Measurements from ENCODE around the gene CYTH1. TPM values are rescaled to one million over a fixed set of nuclear protein-coding genes. Genes with fewer than 3 reads are reported as not detected.

CYTH1 gene
- polyA plus RNA-seq, 1 of the 3 experiments (the other 2 are of a cell fraction): 23.8 TPM

DNA sequence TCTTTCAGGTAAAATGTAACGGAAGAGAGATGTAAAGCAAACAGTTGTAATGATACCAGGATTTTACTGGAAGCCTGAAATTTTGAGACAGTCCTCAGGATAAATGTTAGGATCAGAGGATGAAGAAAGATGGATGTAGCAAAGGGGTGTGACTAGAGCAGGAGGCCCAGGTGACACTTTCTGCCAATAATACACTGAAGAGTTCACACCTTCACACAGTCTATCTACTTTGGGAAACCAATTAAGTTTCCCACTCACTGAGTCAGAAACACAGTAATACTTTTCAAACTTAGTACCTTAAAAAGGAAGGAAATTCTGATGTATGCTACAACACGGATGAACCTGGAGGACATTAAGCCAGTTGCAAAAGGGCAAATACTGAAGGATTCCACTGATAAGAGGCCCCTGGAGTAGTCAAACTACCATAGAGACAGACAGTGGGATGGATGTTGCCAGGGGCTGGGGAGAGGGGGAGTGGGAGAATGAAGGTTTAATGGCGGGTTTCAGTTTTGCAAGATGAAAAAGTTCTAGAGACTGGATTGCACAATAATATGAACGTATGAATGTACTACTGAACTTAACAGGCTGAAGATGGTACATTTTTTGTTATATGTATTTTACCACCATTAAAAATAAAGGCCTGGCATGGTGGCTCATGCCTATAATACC lies 62.3 kb downstream of the CYTH1 start:
- H3K27ac ChIP-seq (ENCODE audit: low read depth in 2 of 2, low read length in 1 of 2): peak overlapping the region in 1 of 2 experiments; percentile 98; a peak in 1 of 4 replicates
- H3K4me2 ChIP-seq: no peak overlapping the region
- no peak for TF ChIP-seq RCOR1 (IDR thresholded peaks at IDR 0.05; ENCODE audit: low read length)
- no peak for TF ChIP-seq TEAD4 (IDR thresholded peaks at IDR 0.05; ENCODE audit: borderline replicate concordance, insufficient read depth)
- TF ChIP-seq, protein P1, sequence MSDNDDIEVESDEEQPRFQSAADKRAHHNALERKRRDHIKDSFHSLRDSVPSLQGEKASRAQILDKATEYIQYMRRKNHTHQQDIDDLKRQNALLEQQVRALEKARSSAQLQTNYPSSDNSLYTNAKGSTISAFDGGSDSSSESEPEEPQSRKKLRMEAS (IDR thresholded peaks at IDR 0.05; ENCODE audit: low read depth): no peak
- no peak for TF ChIP-seq MEF2A (IDR thresholded peaks at IDR 0.05; ENCODE audit: borderline replicate concordance, low read depth)
- TF ChIP-seq FOXM1 (IDR thresholded peaks at IDR 0.05; ENCODE audit: low read depth): no peak
- TF ChIP-seq RAD21 (IDR thresholded peaks at IDR 0.05; ENCODE audit: low read length): no peak
- TF ChIP-seq CHD2 (IDR thresholded peaks at IDR 0.05; ENCODE audit: low read length, partially characterized antibody): no peak
- TF ChIP-seq, protein P2, sequence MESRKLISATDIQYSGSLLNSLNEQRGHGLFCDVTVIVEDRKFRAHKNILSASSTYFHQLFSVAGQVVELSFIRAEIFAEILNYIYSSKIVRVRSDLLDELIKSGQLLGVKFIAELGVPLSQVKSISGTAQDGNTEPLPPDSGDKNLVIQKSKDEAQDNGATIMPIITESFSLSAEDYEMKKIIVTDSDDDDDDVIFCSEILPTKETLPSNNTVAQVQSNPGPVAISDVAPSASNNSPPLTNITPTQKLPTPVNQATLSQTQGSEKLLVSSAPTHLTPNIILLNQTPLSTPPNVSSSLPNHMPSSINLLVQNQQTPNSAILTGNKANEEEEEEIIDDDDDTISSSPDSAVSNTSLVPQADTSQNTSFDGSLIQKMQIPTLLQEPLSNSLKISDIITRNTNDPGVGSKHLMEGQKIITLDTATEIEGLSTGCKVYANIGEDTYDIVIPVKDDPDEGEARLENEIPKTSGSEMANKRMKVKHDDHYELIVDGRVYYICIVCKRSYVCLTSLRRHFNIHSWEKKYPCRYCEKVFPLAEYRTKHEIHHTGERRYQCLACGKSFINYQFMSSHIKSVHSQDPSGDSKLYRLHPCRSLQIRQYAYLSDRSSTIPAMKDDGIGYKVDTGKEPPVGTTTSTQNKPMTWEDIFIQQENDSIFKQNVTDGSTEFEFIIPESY (IDR thresholded peaks at IDR 0.05; ENCODE audit: borderline replicate concordance, low read depth): no peak
- no peak for TF ChIP-seq FOXJ3 (CRISPR knock-in tag; IDR thresholded peaks at IDR 0.05)
- H2AFZ ChIP-seq (ENCODE audit: low read depth): no peak overlapping the region
- ChIA-PET POLR2A (no interaction called here), CTCF (interaction anchor here (0.9 to 6.5 kb wide), 4 partner anchors 10 to 298 kb away, joined by 3 to 87 read pairs (median 32); no protein-coding TSS in a partner anchor)
- H3K4me1 ChIP-seq (ENCODE audit: control insufficient read depth in 1 of 2, insufficient read depth in 2 of 2, low read depth in 1 of 2, low read length in 1 of 2): peaks cover 53 to 78% of the 10 kb centered on the region in 2 experiments
- no peaks in the 10 kb centered on the region for H3K9me3 ChIP-seq
- H3F3A ChIP-seq (replicated peaks; ENCODE audit: insufficient read depth): no peaks in the 10 kb centered on the region
- H3K4me3 ChIP-seq (ENCODE audit: low read depth in 2 of 2, low read length in 1 of 2): no peak overlapping the region
- H3K9ac ChIP-seq: no peak overlapping the region
- H4K20me1 ChIP-seq (ENCODE audit: insufficient read depth): peaks cover 25% of the 10 kb centered on the region
- H3K36me3 ChIP-seq (replicated peaks in 1 of 2; ENCODE audit: control insufficient read depth in 1 of 2, insufficient read depth in 2 of 2, low read length in 1 of 2): no peaks in the 10 kb centered on the region
- H3K27me3 ChIP-seq (ENCODE audit: insufficient read depth): no peaks in the 10 kb centered on the region
- peaks cover 79% of the 10 kb centered on the region for H3K79me2 ChIP-seq (ENCODE audit: insufficient read depth)
- H3K9me2 ChIP-seq: no peaks in the 10 kb centered on the region
- DNase-seq: no peak
- WGBS (ENCODE audit: low lambda C conversion rate): 90% methylated on average over 4 of the region's 4 CpGs

DNA sequence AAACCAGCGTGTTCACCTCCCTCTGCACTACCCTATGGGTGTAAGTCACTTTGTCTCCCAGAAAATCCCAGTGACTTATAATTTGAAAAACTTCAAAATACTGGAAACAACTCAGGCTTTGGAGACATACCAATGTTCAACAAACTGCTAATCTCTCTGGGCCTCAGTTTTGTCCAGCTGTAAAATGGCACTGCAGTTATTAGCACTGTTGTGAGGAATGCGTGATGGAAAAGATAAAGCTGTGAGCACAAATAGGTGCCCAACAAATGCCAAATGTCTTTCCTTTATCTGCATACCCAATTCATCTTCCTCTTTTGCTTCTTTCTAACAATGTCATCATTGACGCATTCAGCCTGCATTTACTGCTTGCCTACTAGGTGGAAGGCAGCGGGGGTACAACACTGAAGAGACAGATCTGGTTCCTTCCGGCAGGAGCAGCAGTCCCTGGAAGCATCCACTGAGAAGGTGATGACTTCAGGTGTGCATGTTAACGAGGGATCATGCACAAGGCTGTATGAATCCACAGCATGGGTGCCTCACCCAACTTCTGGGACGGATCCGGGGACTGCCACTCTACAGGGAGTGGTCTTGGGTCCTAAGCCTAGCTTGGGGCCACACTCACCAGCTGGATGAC lies 63.4 kb downstream of the CYTH1 start:
- H4K20me1 ChIP-seq (ENCODE audit: insufficient read depth): peaks cover 20% of the 10 kb centered on the region
- ChIA-PET POLR2A (interaction anchor here (1.1 to 2.3 kb wide), 2 partner anchors 14 to 16 kb away, joined by 3 to 13 read pairs; no protein-coding TSS in a partner anchor), CTCF (interaction anchor here (0.9 to 4.5 kb wide), 6 partner anchors 10 to 358 kb away, joined by 3 to 61 read pairs (median 4); no protein-coding TSS in a partner anchor)
- peaks cover 43 to 73% of the 10 kb centered on the region in 2 experiments for H3K4me1 ChIP-seq (ENCODE audit: control insufficient read depth in 1 of 2, insufficient read depth in 2 of 2, low read depth in 1 of 2, low read length in 1 of 2)
- H3K27me3 ChIP-seq (ENCODE audit: insufficient read depth): no peaks in the 10 kb centered on the region
- no peak overlapping the region for H3K4me2 ChIP-seq
- H3F3A ChIP-seq (replicated peaks; ENCODE audit: insufficient read depth): no peaks in the 10 kb centered on the region
- H2AFZ ChIP-seq (ENCODE audit: low read depth): no peak overlapping the region
- TF ChIP-seq GATA2 (CRISPR knock-in tag; IDR thresholded peaks at IDR 0.05): 0 out of 2 replicates have a peak, but pooled peaks have one; percentile 19
- TF ChIP-seq NRF1 (IDR thresholded peaks at IDR 0.05; ENCODE audit: low read depth, low read length): no peak
- no peak for TF ChIP-seq CHD2 (IDR thresholded peaks at IDR 0.05; ENCODE audit: low read length, partially characterized antibody)
- no peak for TF ChIP-seq MEF2A (IDR thresholded peaks at IDR 0.05; ENCODE audit: borderline replicate concordance, low read depth)
- TF ChIP-seq POLR2AphosphoS5 (IDR thresholded peaks at IDR 0.05; ENCODE audit: low read depth, low read length): no peak
- TF ChIP-seq SIN3A (IDR thresholded peaks at IDR 0.05; ENCODE audit: borderline replicate concordance, low read depth, low read length): no peak
- TF ChIP-seq, protein P3, sequence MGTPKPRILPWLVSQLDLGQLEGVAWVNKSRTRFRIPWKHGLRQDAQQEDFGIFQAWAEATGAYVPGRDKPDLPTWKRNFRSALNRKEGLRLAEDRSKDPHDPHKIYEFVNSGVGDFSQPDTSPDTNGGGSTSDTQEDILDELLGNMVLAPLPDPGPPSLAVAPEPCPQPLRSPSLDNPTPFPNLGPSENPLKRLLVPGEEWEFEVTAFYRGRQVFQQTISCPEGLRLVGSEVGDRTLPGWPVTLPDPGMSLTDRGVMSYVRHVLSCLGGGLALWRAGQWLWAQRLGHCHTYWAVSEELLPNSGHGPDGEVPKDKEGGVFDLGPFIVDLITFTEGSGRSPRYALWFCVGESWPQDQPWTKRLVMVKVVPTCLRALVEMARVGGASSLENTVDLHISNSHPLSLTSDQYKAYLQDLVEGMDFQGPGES (IDR thresholded peaks at IDR 0.05; ENCODE audit: low read depth, low read length): no peak
- peaks cover 81% of the 10 kb centered on the region for H3K79me2 ChIP-seq (ENCODE audit: insufficient read depth)
- H3K4me3 ChIP-seq (ENCODE audit: low read depth in 2 of 2, low read length in 1 of 2): no peak overlapping the region
- 98% methylated on average over 8 of the region's 8 CpGs for WGBS (ENCODE audit: low lambda C conversion rate)
- DNase-seq: no peak
- peak overlapping the region in 1 of 2 experiments; percentile 98; a peak in 2 of 4 replicates for H3K27ac ChIP-seq (ENCODE audit: low read depth in 2 of 2, low read length in 1 of 2)
- H3K36me3 ChIP-seq (replicated peaks in 1 of 2; ENCODE audit: control insufficient read depth in 1 of 2, insufficient read depth in 2 of 2, low read length in 1 of 2): no peaks in the 10 kb centered on the region
- no peak overlapping the region for H3K9ac ChIP-seq
- no peaks in the 10 kb centered on the region for H3K9me2 ChIP-seq
- H3K9me3 ChIP-seq: no peaks in the 10 kb centered on the region
